ENCODE results near the gene HEATR1.
A peak's percentile ranks its signal among the peaks of the same experiment; 100 is the strongest.

The HEATR1 gene

GRCh38 chr1:236604905-236605806, 840 bp upstream of the HEATR1 start:
- H3K4me3 ChIP-seq (ENCODE audit: low read length) = peak overlapping the region; percentile 75
- peaks cover 42% of the 10 kb centered on the region for H3K79me2 ChIP-seq (ENCODE audit: control insufficient read depth, low read length)
- H3K27ac ChIP-seq (ENCODE audit: low read depth, low read length) = no peak overlapping the region
- H3K27me3 ChIP-seq (ENCODE audit: control insufficient read depth, low read length) = peaks cover 7% of the 10 kb centered on the region
- TF ChIP-seq CTCF (IDR thresholded peaks at IDR 0.05; ENCODE audit: low read depth, low read length, poor library complexity, severe bottlenecking) (no peak), EZH2phosphoT487 (IDR thresholded peaks at IDR 0.05; ENCODE audit: borderline replicate concordance, low read length) (no peak)
- no peaks in the 10 kb centered on the region for H3K9me3 ChIP-seq (ENCODE audit: control insufficient read depth, insufficient read depth, low read length)
- peak overlapping the region; percentile 87 for H3K4me2 ChIP-seq (ENCODE audit: low read length)
- no peaks in the 10 kb centered on the region for H4K20me1 ChIP-seq (ENCODE audit: control insufficient read depth, insufficient read depth, low read depth, low read length)
- peaks cover 30% of the 10 kb centered on the region for H3K36me3 ChIP-seq (ENCODE audit: control insufficient read depth, low read length)
- peaks cover 17% of the 10 kb centered on the region for H3K4me1 ChIP-seq (ENCODE audit: control insufficient read depth, low read length)
- peaks cover 7% of the 10 kb centered on the region; the same call in 1 of the 2 replicates for H3F3A ChIP-seq (ENCODE audit: control insufficient read depth, insufficient read depth)
- no peaks in the 10 kb centered on the region for H3K9me2 ChIP-seq (replicated peaks; ENCODE audit: control insufficient read depth, low read length)

GRCh38 chr1:236602171-236602570, 2.1 kb downstream of the HEATR1 start:
- Histone ChIP-seq H3F3A (ENCODE audit: control insufficient read depth, insufficient read depth) (peaks cover 7% of the 10 kb centered on the region; the same call in 1 of the 2 replicates), H3K9me3 (ENCODE audit: control insufficient read depth, insufficient read depth, low read length) (no peaks in the 10 kb centered on the region), H3K4me1 (ENCODE audit: control insufficient read depth, low read length) (peaks cover 17% of the 10 kb centered on the region), H3K4me2 (ENCODE audit: low read length) (no peak overlapping the region), H4K20me1 (ENCODE audit: control insufficient read depth, insufficient read depth, low read depth, low read length) (no peaks in the 10 kb centered on the region), H3K79me2 (ENCODE audit: control insufficient read depth, low read length) (peaks cover 51% of the 10 kb centered on the region), H3K27me3 (ENCODE audit: control insufficient read depth, low read length) (no peaks in the 10 kb centered on the region), H3K9me2 (replicated peaks; ENCODE audit: control insufficient read depth, low read length) (no peaks in the 10 kb centered on the region), H3K36me3 (ENCODE audit: control insufficient read depth, low read length) (peaks cover 56% of the 10 kb centered on the region), H3K27ac (ENCODE audit: low read depth, low read length) (no peak overlapping the region), H3K4me3 (ENCODE audit: low read length) (no peak overlapping the region)
- TF ChIP-seq EZH2phosphoT487 (IDR thresholded peaks at IDR 0.05; ENCODE audit: borderline replicate concordance, low read length) = no peak
- TF ChIP-seq CTCF (IDR thresholded peaks at IDR 0.05; ENCODE audit: low read depth, low read length, poor library complexity, severe bottlenecking) = no peak

DNA sequence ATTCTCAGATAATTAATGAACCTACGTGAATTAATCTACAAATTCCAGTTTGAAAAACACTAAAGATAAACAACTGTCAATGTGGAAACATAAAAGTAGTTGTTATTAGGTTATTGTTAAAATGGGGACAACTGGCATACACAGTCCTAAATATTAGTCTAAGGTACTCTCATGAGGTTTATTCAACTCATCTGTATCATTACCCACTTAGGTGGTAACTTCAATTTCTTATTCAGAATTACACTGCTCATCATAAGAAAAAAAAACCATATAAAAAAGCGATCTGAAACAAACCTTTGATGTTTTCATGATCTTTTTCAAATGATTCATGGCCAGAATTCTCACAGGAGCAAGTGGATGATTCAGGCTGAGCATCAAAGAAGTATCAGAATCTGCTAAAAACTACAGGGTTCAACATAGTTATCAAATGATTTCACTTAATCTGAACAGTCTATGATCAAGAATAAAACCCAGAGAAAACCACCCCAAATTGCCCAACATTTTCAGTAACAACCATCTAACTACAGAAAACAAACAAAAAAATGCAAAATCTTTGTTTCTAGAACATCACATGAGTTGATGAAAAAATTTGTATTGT, 13.7 kb downstream of the HEATR1 start:
- 0 out of 2 replicates have a peak, but pooled peaks cover 2% of the 10 kb centered on the region for H3K79me2 ChIP-seq (ENCODE audit: control insufficient read depth, low read length)
- no peaks in the 10 kb centered on the region for H3K9me3 ChIP-seq (ENCODE audit: control insufficient read depth, insufficient read depth, low read length)
- no peaks in the 10 kb centered on the region for H3K27me3 ChIP-seq (ENCODE audit: control insufficient read depth, low read length)
- H3K4me2 ChIP-seq (ENCODE audit: low read length) = no peak overlapping the region
- H3K4me3 ChIP-seq (ENCODE audit: low read length) = no peak overlapping the region
- H3K4me1 ChIP-seq (ENCODE audit: control insufficient read depth, low read length) = peaks cover 6% of the 10 kb centered on the region
- 0 out of 2 replicates have a peak, but pooled peaks cover 4% of the 10 kb centered on the region for H3F3A ChIP-seq (ENCODE audit: control insufficient read depth, insufficient read depth)
- H3K36me3 ChIP-seq (ENCODE audit: control insufficient read depth, low read length) = peaks cover 95% of the 10 kb centered on the region
- H4K20me1 ChIP-seq (ENCODE audit: control insufficient read depth, insufficient read depth, low read depth, low read length) = peaks cover 4% of the 10 kb centered on the region; the same call in 1 of the 2 replicates
- no peak overlapping the region for H3K27ac ChIP-seq (ENCODE audit: low read depth, low read length)
- H3K9me2 ChIP-seq (replicated peaks; ENCODE audit: control insufficient read depth, low read length) = no peaks in the 10 kb centered on the region
- no peak for TF ChIP-seq EZH2phosphoT487 (IDR thresholded peaks at IDR 0.05; ENCODE audit: borderline replicate concordance, low read length)
- no peak for TF ChIP-seq CTCF (IDR thresholded peaks at IDR 0.05; ENCODE audit: low read depth, low read length, poor library complexity, severe bottlenecking)
